Measurements from ENCODE around the gene CDK18. TPM values are rescaled to one million over a fixed set of nuclear protein-coding genes. Genes with fewer than 3 reads are reported as not detected.

Gene CDK18
- total RNA-seq, 8 experiments from 2014 or later: 1.3 to 12.0 (median 2.3) TPM

- Histone ChIP-seq H3K27ac (no peak overlapping the region), H3K4me1 (replicated peaks in 1 of 2) (peaks cover 19 to 39% of the 10 kb centered on the region in 2 donors), H3K4me3 (no peak overlapping the region)
- ATAC-seq (replicated peaks in 6 of 8): no peak
- in situ Hi-C loops (cut with MboI; ENCODE audit: low pct_unique_long_range_greater_than_20kb in 2 of 9, low sequenced_read_pairs in 9 of 9, unreplicated experiment in 9 of 9): loop anchor here in 1 of 9 experiments (10.0 kb wide), 1 partner anchor 123 kb away; no protein-coding TSS in a partner anchor
- 13 to 100% (median 84%) methylated on average over 1 to 12 of the region's 20 CpGs; no CpG with 5 or more reads in 3 of the 10 experiments for WGBS, 10 experiments
These were observed 26.9 kb downstream of the CDK18 start for GRCh38 chr1:205531191-205532025.

DNA sequence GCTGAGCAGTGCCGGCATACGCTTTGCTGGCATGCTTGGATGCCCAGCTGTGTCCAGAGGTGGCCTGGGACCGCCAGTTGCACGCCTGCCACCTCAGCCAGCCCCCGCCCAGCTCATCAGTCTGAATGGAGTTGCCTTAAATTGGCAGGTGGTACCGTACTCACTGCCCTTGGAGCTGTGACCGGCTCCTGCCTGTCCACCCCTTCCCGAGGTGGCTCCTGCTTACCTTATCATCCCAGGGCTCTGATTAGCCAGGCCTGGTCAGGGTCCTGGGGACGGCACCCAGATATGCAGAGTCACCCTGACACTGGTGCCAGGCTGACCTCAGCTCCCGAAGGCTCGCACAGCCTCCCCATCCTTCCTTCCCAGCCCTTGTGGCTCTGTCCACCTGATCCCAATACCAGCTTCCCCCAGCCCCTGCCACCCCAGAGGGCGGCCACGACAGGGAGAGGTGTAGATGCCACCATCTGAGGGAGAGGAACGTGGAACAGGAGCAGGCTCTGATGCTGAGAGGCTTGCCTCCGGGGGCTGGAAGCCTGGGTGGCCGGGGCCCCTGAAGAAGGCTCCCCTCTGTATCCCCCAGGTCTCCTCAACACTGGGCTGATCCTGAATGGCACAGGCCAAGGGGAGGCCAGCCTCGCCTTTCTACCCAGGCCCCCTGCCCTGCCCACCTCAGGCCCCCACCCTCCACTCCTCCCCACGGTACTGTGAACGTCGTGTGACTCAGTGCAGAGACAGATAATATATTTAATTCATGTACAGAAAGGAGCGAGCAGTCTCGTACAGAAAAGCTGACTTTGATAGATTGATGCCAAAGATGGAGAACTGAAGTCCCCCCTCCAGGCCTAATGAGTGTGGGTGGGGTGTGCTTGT lies 27.8 kb downstream of the CDK18 start:
- in situ Hi-C loops (cut with MboI; ENCODE audit: low pct_unique_long_range_greater_than_20kb in 2 of 9, low sequenced_read_pairs in 9 of 9, unreplicated experiment in 9 of 9): loop anchor here in 1 of 9 experiments (10.0 kb wide), 1 partner anchor 123 kb away; no protein-coding TSS in a partner anchor
- H3K27ac ChIP-seq: no peak overlapping the region

GRCh38 chr1:205532996-205533735 lies 28.7 kb downstream of the CDK18 start:
- WGBS, 10 experiments: 40 to 90% (median 83%) methylated on average over 1 to 7 of the region's 12 CpGs; no CpG with 5 or more reads in 6 of the 10 experiments
- peaks cover 19 to 31% of the 10 kb centered on the region in 2 donors for H3K4me1 ChIP-seq (replicated peaks in 1 of 2)
- no peak overlapping the region for H3K4me3 ChIP-seq
- ATAC-seq (replicated peaks in 6 of 8): no peak
- no peak overlapping the region for H3K27ac ChIP-seq
- in situ Hi-C loops (cut with MboI; ENCODE audit: low pct_unique_long_range_greater_than_20kb in 2 of 9, low sequenced_read_pairs in 9 of 9, unreplicated experiment in 9 of 9): loop anchor here in 1 of 9 experiments (10.0 kb wide), 1 partner anchor 122 kb away; no protein-coding TSS in a partner anchor

More for the DNA sequence above, 27.8 kb downstream of the CDK18 start:
- ATAC-seq (replicated peaks in 6 of 8): peak in 5 of 8 experiments; percentile 27 to 51 (median 42)
- Histone ChIP-seq H3K4me3 (no peak overlapping the region), H3K4me1 (replicated peaks in 1 of 2) (peaks cover 19 to 39% of the 10 kb centered on the region in 2 donors)
- 53 to 100% (median 96%) methylated on average over 2 to 5 of the region's 22 CpGs; no CpG with 5 or more reads in 5 of the 10 experiments for WGBS, 10 experiments

DNA sequence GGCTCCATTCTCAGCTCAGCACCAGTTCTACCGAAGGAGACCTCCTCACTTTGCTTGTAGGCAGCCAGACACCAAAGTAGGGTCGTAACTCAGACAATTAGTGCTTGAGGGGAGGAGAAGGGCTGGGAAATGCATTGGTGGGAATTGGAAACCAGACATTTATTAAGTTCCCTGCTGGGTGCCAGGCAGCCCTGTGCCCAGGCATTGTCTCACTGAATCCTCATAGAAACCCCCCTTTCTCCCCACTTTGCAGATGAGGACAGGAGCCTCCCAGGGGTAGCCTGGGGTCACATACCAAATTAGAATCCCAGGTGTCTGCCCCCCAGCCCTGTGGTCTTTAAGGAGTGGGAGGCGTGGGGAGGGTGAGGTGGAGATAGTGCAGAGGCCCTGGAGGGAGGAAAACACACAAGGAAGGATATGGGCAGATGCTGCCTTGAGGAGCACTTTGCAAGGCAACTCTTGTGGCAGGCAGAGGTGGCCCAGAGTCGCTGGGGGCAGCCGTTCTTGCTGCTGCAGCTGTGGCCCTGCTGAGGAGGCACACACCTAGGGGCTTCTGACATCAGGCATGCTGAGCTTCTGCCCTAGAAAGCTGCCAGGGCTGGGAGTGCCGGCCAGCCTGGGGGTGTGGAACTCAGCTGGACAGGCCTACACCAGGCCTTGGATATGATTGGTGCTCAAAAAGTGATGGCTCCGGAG lies 29.4 kb downstream of the CDK18 start:
- 42 to 67% (median 65%) methylated on average over 1 to 5 of the region's 7 CpGs; no CpG with 5 or more reads in 4 of the 10 experiments for WGBS, 10 experiments
- Histone ChIP-seq H3K27ac (no peak overlapping the region), H3K4me3 (no peak overlapping the region), H3K4me1 (replicated peaks in 1 of 2) (peaks cover 15 to 24% of the 10 kb centered on the region in 2 donors)
- ATAC-seq (replicated peaks in 6 of 8): peak in 1 of 8 experiments; percentile 29
- in situ Hi-C loops (cut with MboI; ENCODE audit: low pct_unique_long_range_greater_than_20kb in 2 of 9, low sequenced_read_pairs in 9 of 9, unreplicated experiment in 9 of 9): loop anchor here in 1 of 9 experiments (10.0 kb wide), 1 partner anchor 121 kb away; no protein-coding TSS in a partner anchor

GRCh38 chr1:205534444-205534985 lies 30.0 kb downstream of the CDK18 start:
- Histone ChIP-seq H3K4me1 (replicated peaks in 1 of 2) (peaks cover 10 to 19% of the 10 kb centered on the region in 2 donors), H3K27ac (no peak overlapping the region), H3K4me3 (no peak overlapping the region)
- no peak for ATAC-seq (replicated peaks in 6 of 8)
- in situ Hi-C loops (cut with MboI; ENCODE audit: low pct_unique_long_range_greater_than_20kb in 2 of 9, low sequenced_read_pairs in 9 of 9, unreplicated experiment in 9 of 9): loop anchor here in 1 of 9 experiments (10.0 kb wide), 1 partner anchor 120 kb away; no protein-coding TSS in a partner anchor
- 0 to 94% (median 86%) methylated on average over 1 to 5 of the region's 7 CpGs; no CpG with 5 or more reads in 5 of the 10 experiments for WGBS, 10 experiments

DNA sequence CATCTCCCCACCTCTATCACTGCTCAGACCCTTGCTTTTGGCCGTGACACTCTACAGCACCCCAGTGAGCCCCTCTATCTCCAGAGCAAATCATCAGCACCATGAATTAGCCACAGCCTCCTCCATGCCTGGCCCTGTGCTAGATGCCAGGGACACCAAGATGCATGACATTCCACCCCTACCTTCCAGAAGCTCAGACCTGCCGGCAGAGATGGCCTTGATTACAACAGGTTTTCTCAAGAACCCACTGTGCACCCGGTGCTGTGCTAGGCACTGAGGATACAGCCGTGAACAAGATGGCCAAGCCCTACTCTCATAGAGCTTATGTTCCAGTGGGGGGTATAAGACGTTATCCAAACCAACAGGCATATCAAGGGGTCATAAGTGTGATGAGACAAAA lies 30.6 kb downstream of the CDK18 start:
- 29 to 84% (median 63%) methylated on average over 1 to 5 of the region's 5 CpGs; no CpG with 5 or more reads in 4 of the 10 experiments for WGBS, 10 experiments
- ATAC-seq (replicated peaks in 6 of 8): no peak

DNA sequence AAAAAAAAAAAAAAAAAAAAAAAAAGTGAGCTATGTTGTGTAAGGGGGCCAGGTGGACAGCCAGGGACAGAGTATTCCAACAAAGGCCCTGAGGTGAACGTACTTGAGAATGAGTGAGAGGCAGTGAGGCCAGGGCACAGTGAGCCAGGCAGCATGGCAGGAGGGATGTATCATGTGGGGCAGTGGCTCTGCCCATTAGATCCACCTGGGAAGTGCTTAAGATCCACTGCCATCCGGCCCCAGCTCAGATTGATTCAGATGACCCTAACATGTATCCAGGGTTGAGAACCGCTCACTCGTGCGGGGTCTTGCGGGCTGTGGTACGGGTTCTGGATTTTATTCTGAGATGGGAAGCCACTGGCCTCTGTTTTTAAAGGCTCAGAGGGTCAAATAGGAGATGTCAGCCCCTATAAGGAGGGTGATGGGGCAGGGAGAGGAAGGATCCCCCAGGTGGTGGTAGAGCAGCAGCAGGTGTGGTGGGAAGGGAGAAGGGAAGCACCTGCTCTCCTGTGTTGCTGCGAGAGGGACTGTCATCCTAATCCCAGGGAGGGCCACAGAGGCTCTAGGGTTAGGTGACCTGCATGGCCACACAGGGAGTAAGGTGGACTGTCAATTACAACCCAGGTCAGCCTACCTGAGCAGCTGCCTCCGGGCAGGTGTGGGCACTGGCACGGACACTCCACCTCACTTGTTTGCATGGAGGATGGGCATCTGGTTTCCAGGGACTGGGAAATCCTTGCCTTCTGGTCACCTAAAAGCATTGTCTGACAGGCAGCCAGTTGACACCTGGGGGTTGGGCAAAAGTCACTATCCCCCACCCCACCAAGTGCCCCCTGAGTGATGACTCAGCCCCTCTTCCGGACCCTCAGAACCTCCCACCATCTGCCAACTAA lies 31.6 kb downstream of the CDK18 start:
- no peak for ATAC-seq (replicated peaks in 6 of 8)
- peaks cover 5 to 18% of the 10 kb centered on the region in 2 donors for H3K4me1 ChIP-seq (replicated peaks in 1 of 2)
- in situ Hi-C loops (cut with MboI; ENCODE audit: low pct_unique_long_range_greater_than_20kb in 2 of 9, low sequenced_read_pairs in 9 of 9, unreplicated experiment in 9 of 9): loop anchor here in 1 of 9 experiments (10.0 kb wide), 1 partner anchor 119 kb away; no protein-coding TSS in a partner anchor
- no peak overlapping the region for H3K4me3 ChIP-seq
- no peak overlapping the region for H3K27ac ChIP-seq
- WGBS, 10 experiments: 0 to 96% (median 90%) methylated on average over 1 to 10 of the region's 11 CpGs; no CpG with 5 or more reads in 3 of the 10 experiments

More for the DNA sequence above, 30.6 kb downstream of the CDK18 start:
- no peak overlapping the region for H3K4me3 ChIP-seq
- H3K27ac ChIP-seq: no peak overlapping the region
- in situ Hi-C loops (cut with MboI; ENCODE audit: low pct_unique_long_range_greater_than_20kb in 2 of 9, low sequenced_read_pairs in 9 of 9, unreplicated experiment in 9 of 9): loop anchor here in 1 of 9 experiments (10.0 kb wide), 1 partner anchor 120 kb away; no protein-coding TSS in a partner anchor
- H3K4me1 ChIP-seq (replicated peaks in 1 of 2): peaks cover 9 to 18% of the 10 kb centered on the region in 2 donors

GRCh38 chr1:205536759-205537361 lies 32.4 kb downstream of the CDK18 start:
- in situ Hi-C loops (cut with MboI; ENCODE audit: low pct_unique_long_range_greater_than_20kb in 2 of 9, low sequenced_read_pairs in 9 of 9, unreplicated experiment in 9 of 9): loop anchor here in 1 of 9 experiments (10.0 kb wide), 1 partner anchor 118 kb away; no protein-coding TSS in a partner anchor
- no peak overlapping the region for H3K27ac ChIP-seq
- ATAC-seq (replicated peaks in 6 of 8): peak in 1 of 8 experiments; percentile 15
- H3K4me3 ChIP-seq: no peak overlapping the region
- H3K4me1 ChIP-seq (replicated peaks in 1 of 2): peaks cover 5 to 18% of the 10 kb centered on the region in 2 donors
- 51 to 87% (median 63%) methylated on average over 1 to 6 of the region's 9 CpGs; no CpG with 5 or more reads in 2 of the 10 experiments for WGBS, 10 experiments

DNA sequence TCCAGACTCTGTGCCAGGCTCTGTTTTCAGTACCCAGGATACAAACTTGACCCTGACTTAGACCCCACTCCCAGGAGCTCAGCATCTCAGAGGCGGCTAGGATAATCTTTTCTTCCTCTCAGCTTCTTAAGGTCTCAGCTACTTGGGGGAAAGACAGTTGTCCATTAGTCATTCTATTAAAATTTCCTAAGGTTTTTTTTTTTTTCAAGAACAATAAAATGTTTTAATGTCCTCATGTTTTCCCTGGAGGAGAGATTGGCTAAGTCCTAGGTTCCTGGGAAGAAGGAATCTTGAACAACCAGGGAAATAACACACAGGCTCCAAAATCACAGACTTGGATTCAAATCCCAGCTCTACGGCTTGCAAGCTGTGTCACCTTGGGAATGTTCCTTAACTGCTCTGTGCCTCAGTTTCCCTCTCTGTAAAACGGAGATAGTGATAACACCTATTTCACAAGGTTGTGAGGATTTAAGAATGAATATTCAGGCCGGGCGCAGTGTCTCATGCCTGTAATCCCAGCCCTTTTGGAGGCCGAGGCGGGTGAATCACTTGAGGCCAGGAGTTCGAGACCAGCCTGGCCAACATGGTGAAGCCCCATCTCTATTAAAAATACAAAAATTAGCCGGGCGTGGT lies 33.0 kb downstream of the CDK18 start:
- no peak for ATAC-seq (replicated peaks in 6 of 8)
- Histone ChIP-seq H3K4me1 (replicated peaks in 1 of 2) (peaks cover 1 to 12% of the 10 kb centered on the region in 2 donors), H3K27ac (no peak overlapping the region), H3K4me3 (no peak overlapping the region)
- in situ Hi-C loops (cut with MboI; ENCODE audit: low pct_unique_long_range_greater_than_20kb in 2 of 9, low sequenced_read_pairs in 9 of 9, unreplicated experiment in 9 of 9): loop anchor here in 1 of 9 experiments (10.0 kb wide), 1 partner anchor 117 kb away; no protein-coding TSS in a partner anchor
- 0 to 88% (median 86%) methylated on average over 1 to 10 of the region's 10 CpGs; no CpG with 5 or more reads in 1 of the 10 experiments for WGBS, 10 experiments

Measured in motor neuron (in vitro differentiated cells).